Ovary (tissue), 9 donors: ENCODE measurements around the gene KCNMA1. TPM values are rescaled to one million over a fixed set of nuclear protein-coding genes. Genes with fewer than 3 reads are reported as not detected.

Source experiments
- DNase-seq, 5 donors: peaks; one replicate each; pipeline ENCODE4 v3.0.0-alpha.2; 2019 to 2020
- H3K27ac ChIP-seq, 2 donors: fragments of 200-600 bp; one replicate each; pipeline versions ENCODE4 v1.5.1 to v1.8.0; 2019 to 2022
- H3K27me3 ChIP-seq: fragments of 200-600 bp; one replicate; pipeline ENCODE4 v1.8.0; 2022
- H3K36me3 ChIP-seq: fragments of 200-600 bp; sonication (generic); one replicate; pipeline ENCODE4 v1.5.1; 2019
- H3K4me1 ChIP-seq: one replicate; pipeline ENCODE4 v1.8.1; 2013; ENCODE audit warnings: mild to moderate bottlenecking, moderate library complexity; ENCODE audit not compliant: insufficient read depth
- H3K4me3 ChIP-seq: fragments of 200-600 bp; sonication (generic); one replicate; pipeline ENCODE4 v1.5.1; 2017
- H3K9me3 ChIP-seq, 2 donors: fragments of 200-600 bp in 1 of 2; sonication (generic) in 1 of 2; one replicate each; pipeline versions ENCODE4 v1.5.1 to v1.8.1; 2013 to 2019; ENCODE audit warnings: mild to moderate bottlenecking in 1 of 2, moderate library complexity in 1 of 2
- EP300 ChIP-seq: sonication (generic); formaldehyde crosslinking; IDR thresholded peaks from one replicate; pipeline ENCODE4 v1.6.1; 2017; ENCODE audit warnings: antibody characterized with exemption
- POLR2A ChIP-seq: fragments of 450-650 bp; IDR thresholded peaks from one replicate; pipeline ENCODE4 v1.6.1; 2017; ENCODE audit warnings: antibody characterized with exemption, mild to moderate bottlenecking, moderate library complexity
- WGBS, 3 donors: extraction: QIAGEN DNeasy Blood & Tissue Kit in 1 of 3; methylation state at CpG; one replicate each; pipeline versions ENCODE4 v1.1.5 to v1.1.7; 2013 to 2017; 5-methylcytosine and 5-hydroxymethylcytosine counted together
- intact Hi-C, 4 donors: fragments of 100-400 bp; cut with DNase I; formaldehyde crosslinking; loops; one replicate each; pipeline versions ENCODE4 v1.11.0 to v1.15.1; 2022 to 2023
- polyA plus RNA-seq, 2 donors: library from polyadenylated mRNA; stranded (reverse); fragments of 200-250 nt in 1 of 2; fragments of 350-450 nt in 1 of 2; fragmentation: Illumina TruSeq in 1 of 2; extraction: RNeasy Lipid Tissue Mini Kit (QIAGEN cat#74804) in 1 of 2; gene quantifications; one replicate each; pipeline ENCODE4 v1.2.3, GENCODE V29; 2013 to 2014
- total RNA-seq, 7 donors: library from RNA; depleted of rRNA in 2 of 7; stranded (reverse); fragments of >200 nt in 2 of 7; fragmentation: NEBNext Ultra II Directional in 3 of 7; extraction: Animal tissue kit (Norgen Biotek cat#: 25700) in 3 of 7; gene quantifications; one replicate each; pipeline versions ENCODE4 v1.1.0 to v1.2.4, GENCODE V29; 2016 to 2023
- TF ChIP-seq, protein P1 (sequence below), 3 donors: fragments of 450-650 bp in 2 of 3; fragments of 200-600 bp in 1 of 3; IDR thresholded peaks; one replicate each; pipeline versions ENCODE4 v1.5.1 to v1.8.0; 2016 to 2022; ENCODE audit warnings: antibody characterized with exemption in 3 of 3, mild to moderate bottlenecking in 1 of 3
- donor health status: DM: no; HTN: no; CAD: no; lungs with moderate emphysema.
- donor health status: DM: no; HTN: no; CAD: no.
- donor health status: Bipolar disorder and iron deficiency.
- donor health status: DM: yes; HTN: yes; CAD: no.
- donor health status: DM: no; HTN: no; CAD: no.
- donor health status: DM: yes; HTN: yes; CAD: no.

KCNMA1 gene
- total and polyA plus RNA-seq, 9 donors, result 7.0 to 83.8 (median 25.1) TPM

DNA sequence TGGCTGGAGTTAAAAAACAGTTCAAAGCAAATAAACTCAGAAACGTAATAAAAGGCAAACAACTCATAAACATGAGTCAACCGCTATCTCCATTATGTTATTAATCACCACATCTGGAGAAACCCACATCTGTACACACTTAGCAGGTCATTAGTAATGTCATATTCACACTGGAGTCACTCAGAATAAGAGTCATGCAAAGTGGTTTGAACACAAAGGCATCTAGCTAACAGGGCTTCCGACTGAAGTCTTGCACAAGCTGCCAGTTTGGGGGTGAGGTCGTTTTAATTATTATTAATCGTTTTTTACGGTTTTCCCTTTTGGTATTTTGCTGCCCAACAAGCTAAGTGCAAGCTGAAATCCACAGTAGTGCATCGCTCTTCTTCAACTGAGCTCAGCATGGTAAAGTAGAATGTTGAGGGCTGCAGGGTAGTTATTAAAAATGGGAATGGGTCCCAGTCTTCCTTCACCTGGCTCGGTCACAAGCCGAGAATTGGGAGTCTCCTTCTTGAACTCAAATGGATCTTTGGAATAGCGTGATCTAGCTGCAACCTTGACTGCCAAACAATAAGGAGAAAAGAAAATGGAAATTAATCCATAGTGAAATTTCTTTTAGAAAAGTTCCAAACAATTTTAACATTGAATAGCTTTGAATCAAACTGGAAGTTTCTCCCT, 663.5 kb downstream of the KCNMA1 start:
- intact Hi-C loops, result no loop called here
- Histone ChIP-seq H3K4me3 (no peak overlapping the region), H3K36me3 (no peaks in the 10 kb centered on the region), H3K4me1 (no peaks in the 10 kb centered on the region), H3K27ac (no peak overlapping the region), H3K27me3 (no peaks in the 10 kb centered on the region), H3K9me3 (no peaks in the 10 kb centered on the region)
- 69 to 83% (median 81%) methylated on average over 10 of the region's 10 CpGs for WGBS, 3 donors
- DNase-seq, result no peak
- TF ChIP-seq POLR2A (no peak), EP300 (no peak)
- TF ChIP-seq, protein P1, sequence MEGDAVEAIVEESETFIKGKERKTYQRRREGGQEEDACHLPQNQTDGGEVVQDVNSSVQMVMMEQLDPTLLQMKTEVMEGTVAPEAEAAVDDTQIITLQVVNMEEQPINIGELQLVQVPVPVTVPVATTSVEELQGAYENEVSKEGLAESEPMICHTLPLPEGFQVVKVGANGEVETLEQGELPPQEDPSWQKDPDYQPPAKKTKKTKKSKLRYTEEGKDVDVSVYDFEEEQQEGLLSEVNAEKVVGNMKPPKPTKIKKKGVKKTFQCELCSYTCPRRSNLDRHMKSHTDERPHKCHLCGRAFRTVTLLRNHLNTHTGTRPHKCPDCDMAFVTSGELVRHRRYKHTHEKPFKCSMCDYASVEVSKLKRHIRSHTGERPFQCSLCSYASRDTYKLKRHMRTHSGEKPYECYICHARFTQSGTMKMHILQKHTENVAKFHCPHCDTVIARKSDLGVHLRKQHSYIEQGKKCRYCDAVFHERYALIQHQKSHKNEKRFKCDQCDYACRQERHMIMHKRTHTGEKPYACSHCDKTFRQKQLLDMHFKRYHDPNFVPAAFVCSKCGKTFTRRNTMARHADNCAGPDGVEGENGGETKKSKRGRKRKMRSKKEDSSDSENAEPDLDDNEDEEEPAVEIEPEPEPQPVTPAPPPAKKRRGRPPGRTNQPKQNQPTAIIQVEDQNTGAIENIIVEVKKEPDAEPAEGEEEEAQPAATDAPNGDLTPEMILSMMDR (IDR thresholded peaks at IDR 0.05), result no peak

DNA sequence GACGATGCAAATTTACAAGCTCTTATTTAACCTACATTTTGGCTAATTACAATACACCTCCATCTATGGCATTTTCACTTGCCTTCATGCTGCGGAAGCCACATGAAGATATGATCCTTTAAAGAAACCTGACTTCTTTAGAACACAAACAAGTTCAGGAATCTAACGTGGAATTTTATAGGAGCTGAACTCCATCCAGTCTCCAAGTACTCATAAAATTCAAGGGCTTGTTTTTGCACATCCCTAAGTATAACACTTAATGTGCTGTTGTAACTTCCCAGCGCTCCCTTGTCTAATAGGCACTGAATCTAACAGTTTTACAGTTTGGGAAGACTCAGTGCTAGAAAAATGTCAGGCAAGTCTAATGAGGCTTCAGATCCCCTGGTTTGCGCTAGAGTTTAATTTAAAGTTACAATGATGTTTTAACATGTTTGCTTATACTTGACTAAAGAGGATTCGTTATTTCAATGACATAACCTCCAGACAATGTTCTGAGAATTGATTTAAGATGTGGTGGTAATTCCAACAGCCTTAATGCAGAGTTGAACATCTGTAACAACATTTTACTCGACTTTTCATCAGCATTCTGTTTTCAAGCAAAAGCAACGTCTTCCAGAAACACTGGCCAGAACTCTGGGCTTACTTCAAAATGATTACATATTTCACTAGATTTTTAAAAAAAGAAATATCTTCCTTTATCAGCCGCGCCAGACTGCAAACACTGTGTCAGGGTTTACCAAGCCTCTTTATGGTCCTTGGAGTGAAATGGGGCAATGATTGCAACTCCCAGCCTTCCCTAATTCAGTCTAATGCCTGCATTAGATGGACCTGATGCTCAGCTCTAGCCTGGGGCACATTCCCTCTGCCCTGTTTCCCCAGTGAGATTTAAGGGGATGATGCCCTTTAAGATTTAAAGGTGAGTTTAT, 664.3 kb downstream of the KCNMA1 start:
- intact Hi-C loops, result no loop called here
- Histone ChIP-seq H3K27me3 (no peaks in the 10 kb centered on the region), H3K4me1 (no peaks in the 10 kb centered on the region), H3K4me3 (no peak overlapping the region), H3K9me3 (no peaks in the 10 kb centered on the region), H3K27ac (no peak overlapping the region), H3K36me3 (no peaks in the 10 kb centered on the region)
- no peak for DNase-seq
- TF ChIP-seq POLR2A (no peak), EP300 (no peak)
- TF ChIP-seq, protein P1 (IDR thresholded peaks at IDR 0.05), result no peak
- 45 to 50% (median 46%) methylated on average over 10 of the region's 10 CpGs for WGBS, 3 donors

DNA sequence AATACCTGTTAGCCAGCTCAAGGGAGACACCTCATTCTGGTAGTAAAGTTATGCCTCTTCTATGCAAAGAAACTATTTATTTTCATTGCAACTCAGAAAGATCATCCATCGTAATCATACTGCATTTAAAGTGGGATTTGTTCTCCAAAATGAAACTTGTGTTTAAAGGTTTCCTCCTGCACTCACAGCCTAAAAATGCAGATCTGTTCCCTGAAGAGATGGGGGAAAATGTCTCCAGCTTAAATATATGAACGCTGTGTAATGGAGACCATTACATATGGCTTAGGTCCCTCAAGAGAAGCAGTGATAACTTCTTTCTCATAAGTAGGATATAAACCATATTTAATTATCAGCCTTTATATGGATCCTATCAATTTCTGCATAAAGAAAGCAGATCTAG, 665.1 kb downstream of the KCNMA1 start:
- WGBS, 3 donors, result 85 to 94% (median 92%) methylated on average over 2 of the region's 2 CpGs
- Histone ChIP-seq H3K4me1 (no peaks in the 10 kb centered on the region), H3K4me3 (no peak overlapping the region), H3K27ac (no peak overlapping the region), H3K9me3 (no peaks in the 10 kb centered on the region), H3K36me3 (no peaks in the 10 kb centered on the region), H3K27me3 (no peaks in the 10 kb centered on the region)
- intact Hi-C loops, result no loop called here
- TF ChIP-seq POLR2A (no peak), EP300 (no peak)
- TF ChIP-seq, protein P1 (IDR thresholded peaks at IDR 0.05), result no peak
- no peak for DNase-seq

DNA sequence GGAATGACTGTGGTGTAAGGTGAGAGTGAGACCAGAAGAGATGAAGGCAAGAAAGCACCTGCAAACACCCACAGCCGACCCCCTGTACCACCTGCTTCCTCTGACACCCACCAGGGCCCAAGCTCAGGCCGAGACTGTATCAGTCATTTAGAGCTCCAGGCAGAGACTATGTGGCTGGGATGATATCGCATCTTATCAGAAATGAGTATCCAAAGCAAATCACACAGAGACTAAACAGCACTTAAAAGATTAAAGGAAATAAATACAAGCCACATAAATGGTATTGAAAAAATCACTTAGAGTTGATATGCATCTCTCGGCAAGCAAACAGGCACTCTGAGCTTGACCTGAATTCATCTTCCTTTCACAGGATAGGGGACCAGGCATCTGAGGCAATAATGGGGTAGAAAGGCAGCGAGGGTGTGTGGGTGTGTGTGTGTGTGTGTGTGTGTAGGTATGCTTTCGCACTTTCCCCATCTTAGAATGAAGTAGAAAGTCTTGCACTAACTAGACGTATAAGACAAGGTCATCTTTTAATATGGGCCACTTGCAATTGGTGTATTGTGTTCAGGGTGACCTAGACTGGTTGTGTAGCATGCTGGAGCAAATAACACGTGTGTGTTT, 665.9 kb downstream of the KCNMA1 start:
- H3K27ac ChIP-seq, result no peak overlapping the region
- intact Hi-C loops, result no loop called here
- TF ChIP-seq EP300 (no peak), POLR2A (no peak)
- TF ChIP-seq, protein P1 (IDR thresholded peaks at IDR 0.05), result no peak
- no peaks in the 10 kb centered on the region for H3K36me3 ChIP-seq
- H3K9me3 ChIP-seq, result no peaks in the 10 kb centered on the region
- WGBS, 3 donors, result 87 to 93% (median 90%) methylated on average over 8 of the region's 8 CpGs
- H3K27me3 ChIP-seq, result no peaks in the 10 kb centered on the region
- no peak for DNase-seq
- no peaks in the 10 kb centered on the region for H3K4me1 ChIP-seq
- H3K4me3 ChIP-seq, result no peak overlapping the region
